Activated naive CD4-positive, alpha-beta T cell treated with anti-CD3 and anti-CD28 coated beads for 36 hours (primary cell): ENCODE measurements around the gene RAB11FIP5. TPM values are rescaled to one million over a fixed set of nuclear protein-coding genes. Genes with fewer than 3 reads are reported as not detected.

ENCODE experiments used
- CTCF ChIA-PET: fragments of 350-600 bp; sonication (Branson Sonifier 250); formaldehyde crosslinking; loops from one replicate; lab custom pipeline; 2021; ENCODE audit warnings: antibody characterized with exemption; lab: Charles Lee
- DNase-seq: peaks from one replicate; pipeline ENCODE4 v3.0.0-alpha.2; 2020
- H3K27ac Mint-ChIP-seq: one replicate; pipeline ENCODE4 v1.8.0; 2021; ENCODE audit warnings: mild to moderate bottlenecking, mixed read lengths
- H3K27me3 Mint-ChIP-seq: one replicate; pipeline ENCODE4 v1.8.0; 2021; ENCODE audit warnings: low read depth, mixed read lengths
- H3K36me3 Mint-ChIP-seq: one replicate; pipeline ENCODE4 v1.8.0; 2021; ENCODE audit warnings: low read depth, mixed read lengths
- H3K4me1 Mint-ChIP-seq: one replicate; pipeline ENCODE4 v1.8.0; 2021; ENCODE audit warnings: low read depth, mixed read lengths
- H3K4me3 Mint-ChIP-seq: one replicate; pipeline ENCODE4 v1.8.0; 2021; ENCODE audit warnings: mild to moderate bottlenecking, moderate library complexity, mixed read lengths
- H3K9me3 Mint-ChIP-seq: one replicate; pipeline ENCODE4 v1.8.0; 2021; ENCODE audit warnings: mixed read lengths
- intact Hi-C: fragments of 100-400 bp; cut with micrococcal nuclease; formaldehyde crosslinking; loops from one replicate; pipeline ENCODE4 v1.15.1; 2023
- total RNA-seq, 2 experiments: library from RNA; stranded (reverse); gene quantifications; one replicate each; pipeline ENCODE4 v1.2.3, GENCODE V29; 2021

Gene RAB11FIP5
- total RNA-seq, 2 experiments from 2014 or later, result 7.3 to 7.4 TPM

GRCh38 chr2:73033142-73033765 is 79.5 kb downstream of the RAB11FIP5 start:
- Mint-ChIP-seq H3K4me1 (no peaks in the 10 kb centered on the region), H3K9me3 (no peaks in the 10 kb centered on the region), H3K27ac (no peak overlapping the region), H3K36me3 (no peaks in the 10 kb centered on the region), H3K27me3 (no peaks in the 10 kb centered on the region), H3K4me3 (no peak overlapping the region)
- intact Hi-C loops, result no loop called here
- CTCF ChIA-PET, result interaction anchor here (1.4 kb wide), 1 partner anchor 144 kb away, joined by 4 read pairs; no protein-coding TSS in a partner anchor
- DNase-seq, result no peak

GRCh38 chr2:73032702-73033097 is 80.0 kb downstream of the RAB11FIP5 start:
- H3K9me3 Mint-ChIP-seq, result no peaks in the 10 kb centered on the region
- H3K27ac Mint-ChIP-seq, result no peak overlapping the region
- CTCF ChIA-PET, result no interaction called here
- no peak for DNase-seq
- H3K27me3 Mint-ChIP-seq, result no peaks in the 10 kb centered on the region
- H3K4me1 Mint-ChIP-seq, result no peaks in the 10 kb centered on the region
- no peaks in the 10 kb centered on the region for H3K36me3 Mint-ChIP-seq
- intact Hi-C loops, result no loop called here
- no peak overlapping the region for H3K4me3 Mint-ChIP-seq

GRCh38 chr2:73031725-73032701 is 80.7 kb downstream of the RAB11FIP5 start:
- H3K27ac Mint-ChIP-seq, result no peak overlapping the region
- no peaks in the 10 kb centered on the region for H3K27me3 Mint-ChIP-seq
- CTCF ChIA-PET, result interaction anchor here (0.5 to 1.1 kb wide), 2 partner anchors 8 to 25 kb away, joined by 3 read pairs; no protein-coding TSS in a partner anchor
- H3K4me1 Mint-ChIP-seq, result no peaks in the 10 kb centered on the region
- no peaks in the 10 kb centered on the region for H3K9me3 Mint-ChIP-seq
- intact Hi-C loops, result no loop called here
- no peaks in the 10 kb centered on the region for H3K36me3 Mint-ChIP-seq
- DNase-seq, result no peak
- no peak overlapping the region for H3K4me3 Mint-ChIP-seq

GRCh38 chr2:73031095-73031678 is 81.6 kb downstream of the RAB11FIP5 start:
- no peak overlapping the region for H3K4me3 Mint-ChIP-seq
- DNase-seq, result no peak
- intact Hi-C loops, result no loop called here
- H3K27ac Mint-ChIP-seq, result no peak overlapping the region
- H3K9me3 Mint-ChIP-seq, result no peaks in the 10 kb centered on the region
- no peaks in the 10 kb centered on the region for H3K4me1 Mint-ChIP-seq
- CTCF ChIA-PET, result interaction anchor here (1.1 kb wide), 1 partner anchor 8 kb away, joined by 3 read pairs; no protein-coding TSS in a partner anchor
- no peaks in the 10 kb centered on the region for H3K36me3 Mint-ChIP-seq
- H3K27me3 Mint-ChIP-seq, result no peaks in the 10 kb centered on the region

GRCh38 chr2:73028841-73029240 is 83.9 kb downstream of the RAB11FIP5 start:
- no peak for DNase-seq
- Mint-ChIP-seq H3K4me3 (no peak overlapping the region), H3K27me3 (no peaks in the 10 kb centered on the region), H3K27ac (no peak overlapping the region), H3K36me3 (no peaks in the 10 kb centered on the region), H3K9me3 (no peaks in the 10 kb centered on the region), H3K4me1 (no peaks in the 10 kb centered on the region)
- intact Hi-C loops, result no loop called here
- CTCF ChIA-PET, result no interaction called here

GRCh38 chr2:73027340-73027739 is 85.4 kb downstream of the RAB11FIP5 start:
- H3K36me3 Mint-ChIP-seq, result no peaks in the 10 kb centered on the region
- intact Hi-C loops, result no loop called here
- no peaks in the 10 kb centered on the region for H3K4me1 Mint-ChIP-seq
- no peak for DNase-seq
- H3K4me3 Mint-ChIP-seq, result no peak overlapping the region
- no peak overlapping the region for H3K27ac Mint-ChIP-seq
- no peaks in the 10 kb centered on the region for H3K9me3 Mint-ChIP-seq
- H3K27me3 Mint-ChIP-seq, result no peaks in the 10 kb centered on the region
- CTCF ChIA-PET, result interaction anchor here (0.5 kb wide), 1 partner anchor 58 kb away, joined by 3 read pairs; no protein-coding TSS in a partner anchor

GRCh38 chr2:73023497-73023896 is 89.3 kb downstream of the RAB11FIP5 start:
- CTCF ChIA-PET, result no interaction called here
- Mint-ChIP-seq H3K4me1 (no peaks in the 10 kb centered on the region), H3K27me3 (no peaks in the 10 kb centered on the region), H3K36me3 (no peaks in the 10 kb centered on the region), H3K27ac (no peak overlapping the region), H3K4me3 (no peak overlapping the region), H3K9me3 (no peaks in the 10 kb centered on the region)
- no peak for DNase-seq
- intact Hi-C loops, result no loop called here

Other genes with a start within 250 kb of the RAB11FIP5 start
- gene SPR, start 225.5 kb downstream of the RAB11FIP5 start, total RNA-seq, result 1 to 10 TPM; 8.4 to 8.7 TPM
- gene EMX1, start 195.4 kb downstream of the RAB11FIP5 start, total RNA-seq, result not detected
- 1 to 10 TPM; 5.3 to 6.8 TPM for gene SFXN5, start 41.2 kb downstream of the RAB11FIP5 start, total RNA-seq
- not detected for gene NOTO, start 89.6 kb upstream of the RAB11FIP5 start, total RNA-seq
- gene SMYD5, start 101.3 kb upstream of the RAB11FIP5 start, total RNA-seq, result 10 to 100 TPM; 37.4 to 39.0 TPM
- 10 to 100 TPM; 10.1 to 10.2 TPM for gene PRADC1, start 120.3 kb upstream of the RAB11FIP5 start, total RNA-seq
- gene CCT7, start 121.4 kb upstream of the RAB11FIP5 start, total RNA-seq, result 100 to 1,000 TPM; 654 to 705 TPM
- gene FBXO41, start 171.5 kb upstream of the RAB11FIP5 start, total RNA-seq, result 10 to 100 TPM; 11.0 to 11.8 TPM
- under 1 TPM; 0.07 to 0.12 TPM for gene EGR4, start 180.6 kb upstream of the RAB11FIP5 start, total RNA-seq